Naive B cell (primary cell): ENCODE data around the gene DDX59. TPM values are rescaled to one million over a fixed set of nuclear protein-coding genes. Genes with fewer than 3 reads are reported as not detected.
A peak's percentile ranks its signal among the peaks of the same experiment; 100 is the strongest.

Experiments
- ATAC-seq, 2 donors: fragments of 150-1000 bp; cut with Tn5 transposase; 2 replicates each; pipeline ENCODE4 v1.10.0; 2021; ENCODE audit warnings: low read depth in 2 of 2, mild to moderate bottlenecking in 2 of 2, moderate library complexity in 2 of 2
- DNase-seq: peaks from one replicate; pipeline ENCODE4 v3.0.0; 2022
- H3K27ac Mint-ChIP-seq, 6 donors: one replicate each; pipeline ENCODE4 v1.8.0; 2020 to 2022; ENCODE audit warnings: mild to moderate bottlenecking in 6 of 6, mixed read lengths in 6 of 6, moderate library complexity in 5 of 6, inconsistent platforms in 2 of 6
- H3K27me3 Mint-ChIP-seq, 3 donors: one replicate each; pipeline ENCODE4 v1.8.0; 2021 to 2022; ENCODE audit warnings: mixed read lengths in 3 of 3, mild to moderate bottlenecking in 1 of 3
- H3K36me3 Mint-ChIP-seq, 2 donors: one replicate each; pipeline ENCODE4 v1.8.0; 2020 to 2022; ENCODE audit warnings: mixed read lengths in 2 of 2, inconsistent platforms in 1 of 2, mild to moderate bottlenecking in 1 of 2
- H3K4me1 Mint-ChIP-seq, 3 donors: one replicate each; pipeline ENCODE4 v1.8.0; 2020 to 2022; ENCODE audit warnings: mixed read lengths in 3 of 3, inconsistent platforms in 1 of 3, mild to moderate bottlenecking in 1 of 3, moderate library complexity in 1 of 3
- H3K4me3 Mint-ChIP-seq, 8 donors: one replicate each; pipeline ENCODE4 v1.8.0; 2020 to 2022; ENCODE audit warnings: mild to moderate bottlenecking in 8 of 8, mixed read lengths in 8 of 8, moderate library complexity in 8 of 8, inconsistent platforms in 2 of 8
- H3K9me3 Mint-ChIP-seq, 7 donors: one replicate each; pipeline ENCODE4 v1.8.0; 2020 to 2022; ENCODE audit warnings: mixed read lengths in 7 of 7, mild to moderate bottlenecking in 5 of 7, inconsistent platforms in 2 of 7, moderate library complexity in 1 of 7
- polyA plus RNA-seq, 6 donors: library from polyadenylated mRNA; unstranded; fragments of 300-500 nt; fragmentation: Illumina TruSeq; gene quantifications; one replicate each; pipeline ENCODE4 v1.2.3, GENCODE V29; 2021; ENCODE audit warnings: low read depth in 6 of 6

Gene DDX59
- polyA plus RNA-seq, 6 donors from 2014 or later = 14.5 to 24.8 (median 20.4) TPM

GRCh38 chr1:200684015-200684414 is 14.3 kb upstream of the DDX59 start:
- no peaks in the 10 kb centered on the region for H3K9me3 Mint-ChIP-seq
- no peak for ATAC-seq
- no peak for DNase-seq
- H3K27me3 Mint-ChIP-seq = peaks cover 0 to 7% (median 0%) of the 10 kb centered on the region in 3 donors
- no peaks in the 10 kb centered on the region for H3K4me1 Mint-ChIP-seq
- H3K4me3 Mint-ChIP-seq = no peak overlapping the region
- no peak overlapping the region for H3K27ac Mint-ChIP-seq
- H3K36me3 Mint-ChIP-seq = no peaks in the 10 kb centered on the region

- no peak for ATAC-seq
- Mint-ChIP-seq H3K36me3 (no peaks in the 10 kb centered on the region), H3K4me1 (no peaks in the 10 kb centered on the region), H3K27ac (no peak overlapping the region), H3K27me3 (peaks cover 0 to 6% (median 0%) of the 10 kb centered on the region in 3 donors), H3K9me3 (no peaks in the 10 kb centered on the region), H3K4me3 (no peak overlapping the region)
- no peak for DNase-seq
Observed at GRCh38 chr1:200683298-200683697, 13.6 kb upstream of the DDX59 start.

- no peaks in the 10 kb centered on the region for H3K9me3 Mint-ChIP-seq
- DNase-seq (no peak), ATAC-seq (no peak)
- no peak overlapping the region for H3K4me3 Mint-ChIP-seq
- no peaks in the 10 kb centered on the region for H3K36me3 Mint-ChIP-seq
- no peaks in the 10 kb centered on the region for H3K27me3 Mint-ChIP-seq
- no peak overlapping the region for H3K27ac Mint-ChIP-seq
- no peaks in the 10 kb centered on the region for H3K4me1 Mint-ChIP-seq
Observed at GRCh38 chr1:200681231-200681630, 11.5 kb upstream of the DDX59 start.

- no peaks in the 10 kb centered on the region for H3K4me1 Mint-ChIP-seq
- ATAC-seq (no peak), DNase-seq (no peak)
- no peak overlapping the region for H3K4me3 Mint-ChIP-seq
- no peaks in the 10 kb centered on the region for H3K27me3 Mint-ChIP-seq
- H3K9me3 Mint-ChIP-seq = no peaks in the 10 kb centered on the region
- peak overlapping the region in 1 of 6 donors; percentile 76 for H3K27ac Mint-ChIP-seq
- no peaks in the 10 kb centered on the region for H3K36me3 Mint-ChIP-seq
Observed at GRCh38 chr1:200676829-200677228, 7.1 kb upstream of the DDX59 start.

- Mint-ChIP-seq H3K36me3 (no peaks in the 10 kb centered on the region), H3K27ac (peak overlapping the region in 1 of 6 donors; percentile 1), H3K27me3 (no peaks in the 10 kb centered on the region), H3K4me3 (no peak overlapping the region), H3K4me1 (peaks cover 4 to 12% (median 9%) of the 10 kb centered on the region in 3 donors), H3K9me3 (no peaks in the 10 kb centered on the region)
- DNase-seq (no peak), ATAC-seq (no peak)
Observed at GRCh38 chr1:200675588-200675852, 5.8 kb upstream of the DDX59 start.

GRCh38 chr1:200674838-200675587 is 5.3 kb upstream of the DDX59 start:
- Mint-ChIP-seq H3K27ac (peak overlapping the region in 2 of 6 donors; percentile 1 to 12), H3K27me3 (no peaks in the 10 kb centered on the region), H3K36me3 (no peaks in the 10 kb centered on the region), H3K4me1 (peaks cover 9 to 17% (median 14%) of the 10 kb centered on the region in 3 donors), H3K4me3 (no peak overlapping the region), H3K9me3 (no peaks in the 10 kb centered on the region)
- DNase-seq (no peak), ATAC-seq (no peak)

GRCh38 chr1:200673952-200674823 is 4.5 kb upstream of the DDX59 start:
- Mint-ChIP-seq H3K27me3 (no peaks in the 10 kb centered on the region), H3K27ac (peak overlapping the region in 1 of 6 donors; percentile 38), H3K4me3 (peak overlapping the region in 1 of 8 donors; percentile 64), H3K9me3 (no peaks in the 10 kb centered on the region), H3K36me3 (no peaks in the 10 kb centered on the region), H3K4me1 (peaks cover 10 to 20% (median 16%) of the 10 kb centered on the region in 3 donors)
- ATAC-seq (no peak), DNase-seq (no peak)

- H3K4me3 Mint-ChIP-seq = peak overlapping the region in 5 of 8 donors; percentile 37 to 99 (median 94)
- H3K27ac Mint-ChIP-seq = peak overlapping the region in 3 of 6 donors; percentile 33 to 95 (median 84)
- peaks cover 0 to 2% of the 10 kb centered on the region in 2 donors for H3K36me3 Mint-ChIP-seq
- H3K4me1 Mint-ChIP-seq = peaks cover 24 to 37% (median 35%) of the 10 kb centered on the region in 3 donors
- H3K27me3 Mint-ChIP-seq = no peaks in the 10 kb centered on the region
- H3K9me3 Mint-ChIP-seq = no peaks in the 10 kb centered on the region
- no peak for DNase-seq
- no peak for ATAC-seq
Observed at GRCh38 chr1:200671235-200671786, 1.6 kb upstream of the DDX59 start.

GRCh38 chr1:200670242-200671118 is 773 bp upstream of the DDX59 start:
- DNase-seq = no peak
- peaks cover 29 to 43% (median 41%) of the 10 kb centered on the region in 3 donors for H3K4me1 Mint-ChIP-seq
- H3K27ac Mint-ChIP-seq = peak overlapping the region; percentile 95 to 99 (median 98)

GRCh38 chr1:200668514-200669313 is 993 bp downstream of the DDX59 start:
- no peak for DNase-seq
- no peaks in the 10 kb centered on the region for H3K9me3 Mint-ChIP-seq

More at GRCh38 chr1:200670242-200671118, 773 bp upstream of the DDX59 start:
- H3K36me3 Mint-ChIP-seq = peaks cover 0 to 4% of the 10 kb centered on the region in 2 donors
- H3K4me3 Mint-ChIP-seq = peak overlapping the region; percentile 91 to 99 (median 98)
- no peaks in the 10 kb centered on the region for H3K9me3 Mint-ChIP-seq
- peak; percentile 21 to 26 for ATAC-seq
- H3K27me3 Mint-ChIP-seq = no peaks in the 10 kb centered on the region

GRCh38 chr1:200666309-200666708 is 3.4 kb downstream of the DDX59 start:
- ATAC-seq (no peak), DNase-seq (no peak)
- no peaks in the 10 kb centered on the region for H3K9me3 Mint-ChIP-seq
- H3K4me3 Mint-ChIP-seq = no peak overlapping the region
- H3K27ac Mint-ChIP-seq = peak overlapping the region in 5 of 6 donors; percentile 23 to 89 (median 81)
- peaks cover 9 to 13% of the 10 kb centered on the region in 2 donors for H3K36me3 Mint-ChIP-seq
- peaks cover 34 to 64% (median 57%) of the 10 kb centered on the region in 3 donors for H3K4me1 Mint-ChIP-seq
- H3K27me3 Mint-ChIP-seq = no peaks in the 10 kb centered on the region

More at GRCh38 chr1:200668514-200669313, 993 bp downstream of the DDX59 start:
- H3K27me3 Mint-ChIP-seq = no peaks in the 10 kb centered on the region
- peaks cover 29 to 57% (median 50%) of the 10 kb centered on the region in 3 donors for H3K4me1 Mint-ChIP-seq
- peaks cover 0 to 4% of the 10 kb centered on the region in 2 donors for H3K36me3 Mint-ChIP-seq
- H3K27ac Mint-ChIP-seq = peak overlapping the region; percentile 34 to 98 (median 93)
- no peak for ATAC-seq
- H3K4me3 Mint-ChIP-seq = peak overlapping the region; percentile 59 to 99 (median 97)

- Mint-ChIP-seq H3K36me3 (peaks cover 14% of the 10 kb centered on the region in 2 donors), H3K4me3 (no peak overlapping the region), H3K27me3 (no peaks in the 10 kb centered on the region), H3K27ac (peak overlapping the region in 2 of 6 donors; percentile 58 to 89), H3K9me3 (no peaks in the 10 kb centered on the region), H3K4me1 (peaks cover 32 to 61% (median 56%) of the 10 kb centered on the region in 3 donors)
- ATAC-seq (no peak), DNase-seq (no peak)
Observed at GRCh38 chr1:200665861-200666260, 3.8 kb downstream of the DDX59 start.
